K562 (cell line): ENCODE measurements around the gene DDX11. TPM values are rescaled to one million over a fixed set of nuclear protein-coding genes. Genes with fewer than 3 reads are reported as not detected.

Experiments
- ATAC-seq: fragments of 200-7000 bp; cut with Tn5 transposase; 3 replicates; pipeline ENCODE4 v1.9.1; 2020; ENCODE audit warnings: moderate library complexity
- BruUV-seq: library from RNA; stranded (reverse); fragments of 400-500 nt; replicated peaks from 2 replicates; lab custom pipeline; 2021; lab: Mats Ljungman, UMichigan
- CTCF ChIA-PET: fragments of 300-600 bp; formaldehyde crosslinking; extraction: SDS; loops from one replicate; lab custom pipeline; 2021; ENCODE audit warnings: low intra/inter-chr PET ratio; lab: Yijun Ruan, JAX
- POLR2A ChIA-PET: fragments of 300-600, 350-650 bp; sonication (Branson Sonifier 250); formaldehyde crosslinking; extraction: SDS; loops from one replicate; lab custom pipeline; 2021; ENCODE audit warnings: antibody characterized with exemption, inconsistent platforms; lab: Yijun Ruan, JAX
- DNase-seq, 4 experiments: peaks; one replicate each; pipeline versions ENCODE4 v3.0.0 to v3.0.0-alpha.2; 2011 to 2018; ENCODE audit warnings: low spot score in 3 of 4, mixed read lengths in 3 of 4; ENCODE audit errors: extremely low read depth in 1 of 4
- FAIRE-seq: peaks from 2 replicates; lab custom pipeline; 2011; peaks lifted over from hg19 to GRCh38; lab: Jason Lieb, UNC
- H2AFZ ChIP-seq: 2 replicates; pipeline ENCODE4 v1.6.0; 2011; ENCODE audit warnings: low read depth, low read length, control low read depth, inconsistent platforms
- H3K27ac ChIP-seq: fragments of 200-600 bp; 3 replicates; pipeline ENCODE4 v1.8.0; 2011; ENCODE audit warnings: low read depth, mild to moderate bottlenecking, control low read depth, inconsistent platforms, low read length, moderate library complexity, mixed read lengths; ENCODE audit errors: extremely low read depth
- H3K27me3 ChIP-seq, 2 experiments: fragments of 300-600 bp in 1 of 2; 2 replicates in 1 of 2; 3 replicates in 1 of 2; pipeline versions ENCODE4 v1.6.0 to v1.8.0; 2011; ENCODE audit warnings: inconsistent platforms in 2 of 2, low read length in 2 of 2, mild to moderate bottlenecking in 1 of 2, mixed read lengths in 1 of 2, moderate library complexity in 1 of 2; ENCODE audit not compliant: control insufficient read depth in 2 of 2, insufficient read depth in 2 of 2
- H3K36me3 ChIP-seq: fragments of 300-600 bp; 3 replicates; pipeline ENCODE4 v1.8.0; 2011; ENCODE audit warnings: mild to moderate bottlenecking, low read length, inconsistent platforms; ENCODE audit not compliant: control insufficient read depth, insufficient read depth
- H3K4me1 ChIP-seq, 2 experiments: fragments of 200-600 bp in 1 of 2; replicated peaks in 1 of 2; 2 replicates in 1 of 2; 3 replicates in 1 of 2; pipeline versions ENCODE4 v1.5.1 to v1.8.0; 2011; ENCODE audit warnings: inconsistent platforms in 2 of 2, low read length in 2 of 2, mild to moderate bottlenecking in 1 of 2, mixed read lengths in 1 of 2, moderate library complexity in 1 of 2; ENCODE audit not compliant: control insufficient read depth in 2 of 2, insufficient read depth in 2 of 2
- H3K4me2 ChIP-seq: 2 replicates; pipeline ENCODE4 v1.6.1; 2011; ENCODE audit warnings: low read length, control low read depth, inconsistent platforms, mixed read lengths; ENCODE audit not compliant: insufficient read depth
- H3K4me3 ChIP-seq: fragments of 200-600 bp; sonication (generic), shearing (Covaris generic); 2 replicates; pipeline ENCODE4 v1.5.1; 2016; ENCODE audit warnings: control low read depth, inconsistent platforms
- H3K79me2 ChIP-seq: fragments of 200-600 bp; 3 replicates; pipeline ENCODE4 v1.8.0; 2011; ENCODE audit warnings: low read length, inconsistent platforms; ENCODE audit not compliant: control insufficient read depth, insufficient read depth
- H3K9ac ChIP-seq, 2 experiments: 2 replicates each; pipeline versions ENCODE4 v1.6.0 to v1.6.1; 2011; ENCODE audit warnings: low read depth in 2 of 2, low read length in 2 of 2, control low read depth in 1 of 2, inconsistent platforms in 1 of 2, mild to moderate bottlenecking in 1 of 2, mixed read lengths in 1 of 2; ENCODE audit not compliant: insufficient read depth in 1 of 2
- H3K9me1 ChIP-seq: one replicate; pipeline ENCODE4 v1.6.0; 2011; ENCODE audit warnings: inconsistent platforms, mild to moderate bottlenecking, low read length, moderate library complexity; ENCODE audit not compliant: control insufficient read depth, insufficient read depth
- H3K9me3 ChIP-seq: replicated peaks from 2 replicates; pipeline ENCODE4 v1.5.1; 2011; ENCODE audit warnings: low read depth, low read length, inconsistent platforms; ENCODE audit not compliant: control insufficient read depth, insufficient read depth
- H4K20me1 ChIP-seq: replicated peaks from 2 replicates; pipeline ENCODE4 v1.6.1; 2011; ENCODE audit warnings: low read length, inconsistent platforms, mixed read lengths; ENCODE audit not compliant: control insufficient read depth, insufficient read depth
- BDP1 ChIP-seq: IDR thresholded peaks from 3 replicates; pipeline ENCODE4 v1.6.1; 2011; ENCODE audit not compliant: insufficient read length, insufficient read depth
- CREB1 ChIP-seq, 2 experiments: sonication (generic) in 1 of 2; formaldehyde crosslinking in 1 of 2; IDR thresholded peaks; 2 replicates each; pipeline versions ENCODE4 v1.6.1 to v1.8.0; 2012 to 2022; ENCODE audit warnings: inconsistent platforms in 1 of 2, mild to moderate bottlenecking in 1 of 2, missing genetic modification reagents in 1 of 2, moderate library complexity in 1 of 2
- E2F8 ChIP-seq: fragments of 450-650 bp; IDR thresholded peaks from 2 replicates; pipeline ENCODE4 v1.7.1; 2018; ENCODE audit warnings: mild to moderate bottlenecking, low read depth; ENCODE audit not compliant: partially characterized antibody
- ELK3 ChIP-seq: fragments of 450-650 bp; formaldehyde crosslinking; IDR thresholded peaks from 2 replicates; pipeline ENCODE4 v1.4.0; 2020; ENCODE audit warnings: mild to moderate bottlenecking
- FIP1L1 ChIP-seq: fragments of 200-400 bp; formaldehyde crosslinking; IDR thresholded peaks from 2 replicates; pipeline ENCODE4 v1.6.1; 2018; ENCODE audit warnings: mild to moderate bottlenecking, low read depth, low read length; ENCODE audit not compliant: poor library complexity, severe bottlenecking
- HDAC8 ChIP-seq: fragments of 450-650 bp; IDR thresholded peaks from 2 replicates; pipeline ENCODE4 v1.6.1; 2016; ENCODE audit warnings: mild to moderate bottlenecking, missing genetic modification characterization, moderate library complexity, missing compliant biosample characterization
- KAT8 ChIP-seq: fragments of 450-650 bp; IDR thresholded peaks from 2 replicates; pipeline ENCODE4 v1.6.1; 2016; ENCODE audit warnings: low read depth, mild to moderate bottlenecking
- RHOXF2B ChIP-seq: fragments of 250-450 bp; sonication (Bioruptor Pico); conservative IDR thresholded peaks from 2 replicates; pipeline ENCODE4 v1.5.1; 2021
- RREB1 ChIP-seq: fragments of 250-450 bp; sonication (Bioruptor Pico); IDR thresholded peaks from 2 replicates; pipeline ENCODE4 v1.4.0; 2020
- ZNF165 ChIP-seq: fragments of 250-450 bp; sonication (Bioruptor Pico); IDR thresholded peaks from 2 replicates; pipeline ENCODE4 v1.4.0; 2020; ENCODE audit warnings: borderline replicate concordance
- ZNF175 ChIP-seq: fragments of 200-800 bp; sonication (Bioruptor generic); IDR thresholded peaks from 2 replicates; pipeline ENCODE4 v1.6.1; 2016; ENCODE audit warnings: low read depth, mild to moderate bottlenecking, missing genetic modification characterization, missing compliant biosample characterization
- ZNF263 ChIP-seq: sonication (generic); formaldehyde crosslinking; IDR thresholded peaks from 2 replicates; pipeline ENCODE4 v1.8.0; 2022; ENCODE audit warnings: mild to moderate bottlenecking, missing genetic modification reagents, borderline replicate concordance
- ZNF384 ChIP-seq: IDR thresholded peaks from 2 replicates; pipeline ENCODE4 v1.6.1; 2012; ENCODE audit warnings: low read depth, low read length, improper control_type of control experiment
- WGBS: fragments of 100-300 bp; shearing (Covaris generic); methylation state at CpG from one replicate; pipeline ENCODE4 v1.1.6; 2016; ENCODE audit warnings: low coverage, mixed read lengths; ENCODE audit not compliant: insufficient coverage; ENCODE audit errors: missing lambda C conversion rate; 5-methylcytosine and 5-hydroxymethylcytosine counted together
- in situ Hi-C: fragments of 300-500 bp; cut with MboI; formaldehyde crosslinking; loops from 4 replicates; pipeline ENCODE4 v1.15.0; 2018; ENCODE audit warnings: inconsistent platforms, mixed read lengths
- intact Hi-C: fragments of 100-400 bp; cut with micrococcal nuclease; formaldehyde crosslinking; loops from 2 replicates; pipeline ENCODE4 v1.14.2; 2022
- polyA plus RNA-seq, 8 experiments: library from polyadenylated mRNA; depleted of rRNA in 4 of 8; stranded (reverse) in 5 of 8; unstranded in 3 of 8; fragments of >200 nt; fragmentation: Nextera tagmentation in 2 of 8; fragmentation: Illumina TruSeq in 1 of 8; extraction: Ambion mirVana in 2 of 8; extraction: Trizol in 1 of 8; gene quantifications; 2 replicates each; pipeline versions ENCODE4 v1.2.1 to v1.2.3, GENCODE V29; 2011 to 2014; ENCODE audit warnings: inconsistent platforms in 1 of 8, missing spikeins in 1 of 8
- total RNA-seq, 7 experiments: library from RNA; depleted of rRNA in 6 of 7; stranded (reverse); fragments of >200 nt in 6 of 7; fragmentation: Illumina TruSeq in 2 of 7; extraction: Trizol in 2 of 7; gene quantifications; 2 replicates each; pipeline versions ENCODE4 v1.2.1 to v1.2.3, GENCODE V29; 2011 to 2021; ENCODE audit warnings: low replicate concordance in 1 of 7

Gene DDX11
- total and polyA plus RNA-seq, 9 of the 15 experiments (the other 6 are each of a cell fraction or from before 2014, with no cell fraction given): 3.6 to 93.2 (median 42.5) TPM

- intact Hi-C loops: no loop called here
- TF ChIP-seq ELK3 (CRISPR knock-in tag) (no peak), BDP1 (no peak), CREB1 (IDR thresholded peaks at IDR 0.05) (no peak), CREB1 (CRISPR knock-in tag; IDR thresholded peaks at IDR 0.05) (no peak), ZNF165 (CRISPR knock-in tag) (no peak), FIP1L1 (no peak), RREB1 (CRISPR knock-in tag) (no peak), HDAC8 (tag) (no peak), RHOXF2B (CRISPR knock-in tag) (no peak), E2F8 (no peak), ZNF175 (CRISPR knock-in tag) (no peak), KAT8 (no peak), ZNF263 (CRISPR knock-in tag) (no peak), ZNF384 (no peak)
These were observed 47.5 kb upstream of the DDX11 start for GRCh38 chr12:31026202-31026601.

More at GRCh38 chr12:31026202-31026601, 47.5 kb upstream of the DDX11 start:
- no peaks in the 10 kb centered on the region for H3K4me1 ChIP-seq
- H3K79me2 ChIP-seq: no peaks in the 10 kb centered on the region
- H4K20me1 ChIP-seq: no peaks in the 10 kb centered on the region
- H2AFZ ChIP-seq: no peak overlapping the region
- WGBS: 2% methylated on average over 7 of the region's 7 CpGs
- no peak overlapping the region for H3K27ac ChIP-seq
- H3K27me3 ChIP-seq: peaks cover 18 to 40% of the 10 kb centered on the region in 2 experiments; a peak in 4 of 5 replicates
- H3K9me3 ChIP-seq: 0 out of 2 replicates have a peak, but pooled peaks cover 1% of the 10 kb centered on the region
- BruUV-seq: no TSS peak
- no peaks in the 10 kb centered on the region for H3K9me1 ChIP-seq
- no peak overlapping the region for H3K4me3 ChIP-seq
- in situ Hi-C loops: no loop called here
- H3K36me3 ChIP-seq: no peaks in the 10 kb centered on the region
- ChIA-PET CTCF (no interaction called here), POLR2A (interaction anchor here (0.8 to 1.0 kb wide), 2 partner anchors 14 to 18 kb away, joined by 3 to 4 read pairs; no protein-coding TSS in a partner anchor)
- no peak for FAIRE-seq
- H3K9ac ChIP-seq: no peak overlapping the region
- no peak for ATAC-seq
- no peak for DNase-seq
- H3K4me2 ChIP-seq: no peak overlapping the region
